ENCODE results near the gene CSN1S1. TPM values are rescaled to one million over a fixed set of nuclear protein-coding genes. Genes with fewer than 3 reads are reported as not detected.

Gene CSN1S1, protein sequence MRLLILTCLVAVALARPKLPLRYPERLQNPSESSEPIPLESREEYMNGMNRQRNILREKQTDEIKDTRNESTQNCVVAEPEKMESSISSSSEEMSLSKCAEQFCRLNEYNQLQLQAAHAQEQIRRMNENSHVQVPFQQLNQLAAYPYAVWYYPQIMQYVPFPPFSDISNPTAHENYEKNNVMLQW
- total RNA-seq (2022; extraction: Qiagen RNA extraction; ENCODE audit: low read depth), result not detected in 5 replicates

GRCh38 chr4:69930768-69931167 is at the start of gene CSN1S1:
Gene CSN1S1, plus strand, starts transcription at chr4:69931068. Its CDS starts 1,488 bp downstream, at chr4:69932556.

DNA sequence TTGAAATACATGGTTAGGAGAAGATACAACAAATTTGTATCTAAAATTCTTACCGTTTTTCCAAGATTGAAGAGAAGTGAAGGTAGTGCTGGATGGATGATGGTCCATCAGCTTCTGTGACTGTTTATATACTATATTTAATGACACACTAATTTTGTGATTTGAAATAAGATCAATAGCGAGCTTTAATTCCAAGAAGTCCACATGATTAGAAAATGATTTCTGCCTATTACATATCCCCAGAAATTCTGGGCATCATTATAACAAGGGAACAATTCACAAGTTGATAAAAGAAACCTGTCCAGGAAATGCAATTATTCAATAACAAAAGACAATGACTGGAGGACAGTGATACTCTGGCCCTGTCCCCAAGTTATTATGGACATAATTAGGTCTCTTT is 34.8 kb downstream of the CSN1S1 start, which contains the start of gene CSN2:
TSS of gene CSN2 (minus strand) at position 101 of the 400 bp plus-strand sequence. CDS start 4,733 bp downstream, outside the sequence.

GRCh38 chr4:69995526-69996016 is 64.7 kb downstream of the CSN1S1 start, which contains the start of gene STATH:
Gene STATH, plus strand, starts transcription at chr4:69995966. Its CDS starts 2,472 bp downstream, at chr4:69998438.

Other genes starting within 250 kb of the CSN1S1 start
- gene SULT1B1, start 170.4 kb upstream of the CSN1S1 start, total RNA-seq (2022; extraction: Qiagen RNA extraction; ENCODE audit: low read depth), result 0.02 TPM in 1 of 5 replicates, not detected in the others
- not detected in 5 replicates for gene SULT1E1, start 70.9 kb upstream of the CSN1S1 start, total RNA-seq (2022; extraction: Qiagen RNA extraction; ENCODE audit: low read depth)
- not detected in 5 replicates for gene CSN2, start 34.7 kb downstream of the CSN1S1 start, total RNA-seq (2022; extraction: Qiagen RNA extraction; ENCODE audit: low read depth)
- not detected in 5 replicates for gene STATH, start 64.9 kb downstream of the CSN1S1 start, total RNA-seq (2022; extraction: Qiagen RNA extraction; ENCODE audit: low read depth)
- not detected in 5 replicates for gene HTN3, start 97.4 kb downstream of the CSN1S1 start, total RNA-seq (2022; extraction: Qiagen RNA extraction; ENCODE audit: low read depth)
- gene HTN1, start 119.4 kb downstream of the CSN1S1 start, total RNA-seq (2022; extraction: Qiagen RNA extraction; ENCODE audit: low read depth), result not detected in 5 replicates
- not detected in 5 replicates for gene PRR27, start 223.2 kb downstream of the CSN1S1 start, total RNA-seq (2022; extraction: Qiagen RNA extraction; ENCODE audit: low read depth)